ENCODE results near the gene CAMTA1.

The CAMTA1 gene

DNA sequence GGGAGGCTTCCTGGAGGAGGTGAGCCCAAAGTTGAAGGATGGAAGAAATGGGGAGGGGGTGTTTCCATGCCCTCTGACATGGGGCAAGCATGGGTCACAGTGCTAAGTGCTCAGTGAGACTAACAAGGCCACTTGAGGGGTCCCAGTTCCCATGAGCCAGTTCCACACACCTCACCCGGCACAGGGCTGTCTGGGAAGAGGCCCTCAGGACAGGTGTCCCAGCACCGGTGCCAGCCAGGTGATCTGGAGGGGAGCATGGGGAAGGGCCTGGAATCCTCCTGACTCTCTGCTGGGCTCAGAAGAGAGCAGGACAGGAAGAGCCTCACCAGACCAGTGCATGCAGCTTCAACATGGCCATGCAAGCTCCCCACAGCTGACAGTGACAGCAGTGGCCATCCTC is 691.1 kb downstream of the CAMTA1 start:
- ChIA-PET CTCF (no interaction called here), POLR2A (no interaction called here)

DNA sequence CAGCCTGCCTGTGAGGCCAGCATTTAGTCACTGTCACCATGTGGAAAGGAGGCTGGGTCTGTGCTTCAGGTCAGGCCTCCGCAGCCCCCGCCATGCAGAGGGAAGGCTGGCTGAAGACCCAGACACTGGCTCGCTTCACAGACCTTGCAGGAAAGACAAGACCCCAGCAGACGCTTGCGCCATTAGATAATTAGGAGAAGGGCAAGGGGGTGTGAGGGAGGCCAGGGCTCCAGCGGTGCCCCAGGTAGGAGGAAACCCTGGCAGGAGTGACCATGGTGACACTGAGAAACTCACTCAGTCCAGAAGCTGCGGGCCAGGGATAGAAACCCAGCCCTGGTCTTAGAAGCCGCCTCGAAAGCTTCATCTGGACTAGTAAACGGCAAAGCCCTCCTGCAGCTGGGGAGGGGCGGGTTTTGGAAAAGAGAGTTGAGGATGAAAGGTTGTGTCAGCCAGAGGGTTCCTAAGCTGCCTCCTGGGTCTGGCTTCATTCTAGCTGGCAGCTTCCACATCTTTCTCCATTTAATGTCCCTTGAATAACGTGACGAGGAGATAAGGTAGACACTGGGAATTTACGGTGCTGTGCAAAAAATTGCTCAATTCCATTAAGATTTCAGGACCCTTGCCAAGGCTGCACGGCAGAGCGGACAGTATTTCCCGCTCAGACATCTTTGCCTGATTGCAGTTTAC is 691.8 kb downstream of the CAMTA1 start:
- ChIA-PET POLR2A (no interaction called here), CTCF (no interaction called here)
- no peak for DNase-seq (ENCODE audit: extremely low spot score)
- TF ChIP-seq SP1 (IDR thresholded peaks at IDR 0.05) (no peak), LEF1 (IDR thresholded peaks at IDR 0.05; ENCODE audit: borderline replicate concordance) (no peak), ELF4 (IDR thresholded peaks at IDR 0.05) (no peak), L3MBTL2 (conservative IDR thresholded peaks at IDR 0.05) (no peak)

More for the DNA sequence above, 691.1 kb downstream of the CAMTA1 start:
- TF ChIP-seq FOXM1 (IDR thresholded peaks at IDR 0.05; ENCODE audit: borderline replicate concordance) (no peak), ARNT (IDR thresholded peaks at IDR 0.05) (no peak), FOXK2 (IDR thresholded peaks at IDR 0.05) (no peak), ELF4 (IDR thresholded peaks at IDR 0.05) (no peak), BHLHE40 (IDR thresholded peaks at IDR 0.05; ENCODE audit: borderline replicate concordance) (no peak), SP1 (IDR thresholded peaks at IDR 0.05) (no peak), HDGF (IDR thresholded peaks at IDR 0.05; ENCODE audit: borderline replicate concordance) (no peak), CTBP1 (IDR thresholded peaks at IDR 0.05; ENCODE audit: borderline replicate concordance) (no peak), NFRKB (IDR thresholded peaks at IDR 0.05) (no peak), LEF1 (IDR thresholded peaks at IDR 0.05; ENCODE audit: borderline replicate concordance) (no peak), L3MBTL2 (conservative IDR thresholded peaks at IDR 0.05) (no peak), ZNF384 (IDR thresholded peaks at IDR 0.05) (no peak), TARDBP (IDR thresholded peaks at IDR 0.05) (no peak), FOXA1 (IDR thresholded peaks at IDR 0.05) (no peak), SUZ12 (IDR thresholded peaks at IDR 0.05) (no peak)
- TF ChIP-seq, protein P1, sequence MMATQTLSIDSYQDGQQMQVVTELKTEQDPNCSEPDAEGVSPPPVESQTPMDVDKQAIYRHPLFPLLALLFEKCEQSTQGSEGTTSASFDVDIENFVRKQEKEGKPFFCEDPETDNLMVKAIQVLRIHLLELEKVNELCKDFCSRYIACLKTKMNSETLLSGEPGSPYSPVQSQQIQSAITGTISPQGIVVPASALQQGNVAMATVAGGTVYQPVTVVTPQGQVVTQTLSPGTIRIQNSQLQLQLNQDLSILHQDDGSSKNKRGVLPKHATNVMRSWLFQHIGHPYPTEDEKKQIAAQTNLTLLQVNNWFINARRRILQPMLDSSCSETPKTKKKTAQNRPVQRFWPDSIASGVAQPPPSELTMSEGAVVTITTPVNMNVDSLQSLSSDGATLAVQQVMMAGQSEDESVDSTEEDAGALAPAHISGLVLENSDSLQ (IDR thresholded peaks at IDR 0.05) = no peak
- DNase-seq (ENCODE audit: extremely low spot score) = no peak

DNA sequence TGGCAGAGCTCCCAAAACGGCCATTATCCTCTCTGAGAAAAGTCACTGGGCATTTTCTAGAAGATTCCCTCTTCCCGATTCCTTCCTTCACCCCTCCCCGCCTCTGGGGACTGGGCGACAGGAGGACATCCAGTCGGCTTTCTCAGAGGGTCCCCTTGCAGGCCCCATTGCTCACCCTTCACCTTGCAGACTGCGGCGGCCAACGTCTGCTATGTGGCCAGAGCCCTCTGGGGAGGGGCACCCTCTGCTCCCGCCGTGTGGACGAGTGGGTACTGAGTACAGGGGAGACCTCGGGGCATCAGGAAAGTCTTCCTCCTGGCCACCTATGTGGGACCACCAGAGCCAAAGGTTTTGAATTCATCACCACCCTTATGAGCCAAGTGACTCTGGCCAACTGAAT is 692.3 kb downstream of the CAMTA1 start:
- ChIA-PET POLR2A (no interaction called here), CTCF (no interaction called here)
- no peak for TF ChIP-seq SUZ12 (IDR thresholded peaks at IDR 0.05)
- TF ChIP-seq L3MBTL2 (conservative IDR thresholded peaks at IDR 0.05) = no peak
- TF ChIP-seq HDGF (IDR thresholded peaks at IDR 0.05; ENCODE audit: borderline replicate concordance) = no peak
- TF ChIP-seq ELF4 (IDR thresholded peaks at IDR 0.05) = no peak
- TF ChIP-seq TARDBP (IDR thresholded peaks at IDR 0.05) = no peak
- no peak for TF ChIP-seq SP1 (IDR thresholded peaks at IDR 0.05)
- no peak for TF ChIP-seq FOXK2 (IDR thresholded peaks at IDR 0.05)
- TF ChIP-seq CTBP1 (IDR thresholded peaks at IDR 0.05; ENCODE audit: borderline replicate concordance) = no peak
- TF ChIP-seq BHLHE40 (IDR thresholded peaks at IDR 0.05; ENCODE audit: borderline replicate concordance) = no peak
- TF ChIP-seq ARNT (IDR thresholded peaks at IDR 0.05) = no peak
- TF ChIP-seq ZNF384 (IDR thresholded peaks at IDR 0.05) = no peak
- TF ChIP-seq FOXM1 (IDR thresholded peaks at IDR 0.05; ENCODE audit: borderline replicate concordance) = no peak
- TF ChIP-seq, protein P1 (IDR thresholded peaks at IDR 0.05) = no peak
- TF ChIP-seq NFRKB (IDR thresholded peaks at IDR 0.05) = no peak
- no peak for TF ChIP-seq LEF1 (IDR thresholded peaks at IDR 0.05; ENCODE audit: borderline replicate concordance)
- no peak for TF ChIP-seq FOXA1 (IDR thresholded peaks at IDR 0.05)
- DNase-seq (ENCODE audit: extremely low spot score) = no peak

GRCh38 chr1:7478142-7478790 is 693.0 kb downstream of the CAMTA1 start:
- DNase-seq (ENCODE audit: extremely low spot score) = no peak
- CTCF ChIA-PET = interaction anchor here (0.6 kb wide), 1 partner anchor 62 kb away, joined by 3 read pairs; no protein-coding TSS in a partner anchor
- POLR2A ChIA-PET = no interaction called here
- no peak for TF ChIP-seq LEF1 (IDR thresholded peaks at IDR 0.05; ENCODE audit: borderline replicate concordance)
- no peak for TF ChIP-seq ELF4 (IDR thresholded peaks at IDR 0.05)
- TF ChIP-seq FOXM1 (IDR thresholded peaks at IDR 0.05; ENCODE audit: borderline replicate concordance) = no peak
- TF ChIP-seq ZNF384 (IDR thresholded peaks at IDR 0.05) = no peak
- no peak for TF ChIP-seq BHLHE40 (IDR thresholded peaks at IDR 0.05; ENCODE audit: borderline replicate concordance)
- TF ChIP-seq SP1 (IDR thresholded peaks at IDR 0.05) = no peak
- no peak for TF ChIP-seq ARNT (IDR thresholded peaks at IDR 0.05)
- no peak for TF ChIP-seq NFRKB (IDR thresholded peaks at IDR 0.05)
- no peak for TF ChIP-seq CTBP1 (IDR thresholded peaks at IDR 0.05; ENCODE audit: borderline replicate concordance)

DNA sequence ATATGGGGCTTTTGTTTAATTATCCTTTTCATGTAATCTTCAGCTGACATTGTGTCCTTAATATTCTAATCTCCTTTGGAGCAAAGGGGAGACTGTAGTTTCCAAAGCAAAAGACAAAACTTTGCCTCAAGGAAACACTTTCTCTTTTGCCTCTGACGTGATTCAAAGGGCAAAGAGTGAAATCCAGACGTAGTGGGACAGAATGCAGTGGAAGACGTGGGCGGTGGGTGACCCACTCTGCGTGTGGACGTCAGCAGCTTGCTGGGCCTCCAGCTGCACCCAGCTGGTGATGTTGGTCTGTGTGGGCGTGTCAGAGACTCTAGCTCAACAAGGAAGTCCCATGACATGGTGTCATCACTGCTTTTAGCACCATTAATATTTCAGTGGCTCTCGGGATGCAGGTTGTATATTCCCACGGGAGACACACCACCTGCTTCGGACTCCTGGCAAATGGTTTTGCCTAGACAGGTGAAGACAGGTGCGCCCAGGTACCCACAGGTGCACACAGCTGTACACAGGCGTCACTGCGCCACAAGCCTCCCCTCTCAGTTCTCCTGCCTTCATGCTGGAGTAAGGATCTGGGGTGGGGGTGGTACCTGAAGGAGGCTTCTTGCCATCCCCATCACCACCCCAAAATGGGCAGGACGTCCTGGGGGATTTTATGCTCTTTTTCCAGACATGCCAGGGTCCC is 693.7 kb downstream of the CAMTA1 start:
- TF ChIP-seq ZNF384 (IDR thresholded peaks at IDR 0.05) (no peak), FOXM1 (IDR thresholded peaks at IDR 0.05; ENCODE audit: borderline replicate concordance) (no peak)
- ChIA-PET POLR2A (no interaction called here), CTCF (interaction anchor here (0.6 kb wide), 1 partner anchor 61 kb away, joined by 3 read pairs; no protein-coding TSS in a partner anchor)
- no peak for DNase-seq (ENCODE audit: extremely low spot score)

GRCh38 chr1:7479571-7479970 is 694.3 kb downstream of the CAMTA1 start:
- ChIA-PET CTCF (no interaction called here), POLR2A (no interaction called here)
- no peak for DNase-seq (ENCODE audit: extremely low spot score)
- TF ChIP-seq FOXK2 (IDR thresholded peaks at IDR 0.05) (no peak), SP1 (IDR thresholded peaks at IDR 0.05) (no peak)

DNA sequence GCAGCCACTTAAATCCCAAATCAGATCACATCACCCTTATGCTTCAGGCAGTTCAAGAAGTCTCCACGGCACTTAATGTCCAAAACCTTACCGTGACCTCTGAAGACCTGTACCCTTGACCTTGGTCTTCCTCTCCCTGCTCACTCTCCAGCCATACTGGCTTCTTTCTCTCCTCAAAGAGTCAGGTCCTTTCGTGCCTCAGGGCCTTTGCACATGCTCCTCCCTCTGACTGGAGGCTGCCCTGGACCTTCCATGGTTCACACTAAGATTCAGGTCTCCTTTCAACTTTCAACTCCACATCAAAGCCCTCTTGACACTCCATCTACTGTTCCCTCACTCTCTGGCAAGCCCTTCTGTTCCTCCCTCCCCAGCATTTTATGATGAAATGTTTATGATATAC is 695.9 kb downstream of the CAMTA1 start:
- CTCF ChIA-PET = no interaction called here
- DNase-seq (ENCODE audit: extremely low spot score) = no peak
- POLR2A ChIA-PET = no interaction called here

More for the DNA sequence above, 695.9 kb downstream of the CAMTA1 start:
- no peak for TF ChIP-seq SP1 (IDR thresholded peaks at IDR 0.05)
- no peak for TF ChIP-seq TARDBP (IDR thresholded peaks at IDR 0.05)
- TF ChIP-seq ELF4 (IDR thresholded peaks at IDR 0.05) = no peak
- TF ChIP-seq CTBP1 (IDR thresholded peaks at IDR 0.05; ENCODE audit: borderline replicate concordance) = no peak
- no peak for TF ChIP-seq LEF1 (IDR thresholded peaks at IDR 0.05; ENCODE audit: borderline replicate concordance)
- no peak for TF ChIP-seq NFRKB (IDR thresholded peaks at IDR 0.05)
- TF ChIP-seq, protein P1 (IDR thresholded peaks at IDR 0.05) = no peak
- TF ChIP-seq SUZ12 (IDR thresholded peaks at IDR 0.05) = no peak
- TF ChIP-seq HDGF (IDR thresholded peaks at IDR 0.05; ENCODE audit: borderline replicate concordance) = no peak
- no peak for TF ChIP-seq L3MBTL2 (conservative IDR thresholded peaks at IDR 0.05)
- TF ChIP-seq ARNT (IDR thresholded peaks at IDR 0.05) = no peak
- no peak for TF ChIP-seq FOXA1 (IDR thresholded peaks at IDR 0.05)
- TF ChIP-seq ZNF384 (IDR thresholded peaks at IDR 0.05) = no peak
- TF ChIP-seq BHLHE40 (IDR thresholded peaks at IDR 0.05; ENCODE audit: borderline replicate concordance) = no peak
- no peak for TF ChIP-seq FOXM1 (IDR thresholded peaks at IDR 0.05; ENCODE audit: borderline replicate concordance)
- no peak for TF ChIP-seq FOXK2 (IDR thresholded peaks at IDR 0.05)
